Stimulated activated CD8-positive, alpha-beta memory T cell treated with anti-CD3 and anti-CD28 coated beads, Interleukin-4, amount 100 ng/mL, for 48 hours (primary cell): ENCODE data around the gene RFK.

ENCODE experiments used
- DNase-seq: peaks from one replicate; pipeline ENCODE4 v3.0.0-alpha.2; 2020

The RFK gene

GRCh38 chr9:76405868-76406267, 11.6 kb upstream of the RFK start:
- no peak for DNase-seq

GRCh38 chr9:76405340-76405739, 11.1 kb upstream of the RFK start:
- DNase-seq, result no peak

- no peak for DNase-seq
Measured at GRCh38 chr9:76404401-76404800, 10.2 kb upstream of the RFK start.

GRCh38 chr9:76403352-76403751, 9.1 kb upstream of the RFK start:
- no peak for DNase-seq

GRCh38 chr9:76401580-76402354, 7.5 kb upstream of the RFK start:
- no peak for DNase-seq

- no peak for DNase-seq
Measured at GRCh38 chr9:76401176-76401575, 7.0 kb upstream of the RFK start.

GRCh38 chr9:76400534-76401096, 6.4 kb upstream of the RFK start:
- DNase-seq, result no peak

- no peak for DNase-seq
Measured at GRCh38 chr9:76399856-76400255, 5.6 kb upstream of the RFK start.

GRCh38 chr9:76396597-76396996, 2.4 kb upstream of the RFK start:
- DNase-seq, result no peak

- no peak for DNase-seq
Measured at GRCh38 chr9:76396144-76396543, 1.9 kb upstream of the RFK start.

GRCh38 chr9:76395381-76395780, 1.2 kb upstream of the RFK start:
- DNase-seq, result no peak

- peak; percentile 69 for DNase-seq
Measured at GRCh38 chr9:76394960-76395252, 680 bp upstream of the RFK start.

- no peak for DNase-seq
Measured at GRCh38 chr9:76390656-76391055, 3.6 kb downstream of the RFK start.

GRCh38 chr9:76379494-76379893, 14.7 kb downstream of the RFK start:
- DNase-seq, result no peak

- DNase-seq, result no peak
Measured at GRCh38 chr9:76378367-76379073, 15.7 kb downstream of the RFK start.

- DNase-seq, result no peak
Measured at GRCh38 chr9:76377791-76378190, 16.4 kb downstream of the RFK start.

- no peak for DNase-seq
Measured at GRCh38 chr9:76374783-76375559, 19.3 kb downstream of the RFK start.

- no peak for DNase-seq
Measured at GRCh38 chr9:76373784-76374474, 20.3 kb downstream of the RFK start.

- no peak for DNase-seq
Measured at GRCh38 chr9:76373173-76373783, 20.9 kb downstream of the RFK start.

GRCh38 chr9:76372336-76372735, 21.9 kb downstream of the RFK start:
- DNase-seq, result no peak

GRCh38 chr9:76371901-76372300, 22.3 kb downstream of the RFK start:
- no peak for DNase-seq

GRCh38 chr9:76370396-76371023, 23.7 kb downstream of the RFK start:
- DNase-seq, result no peak
